ENCODE measurements around the gene SIAH3.

Gene SIAH3

GRCh38 chr13:45808925-45809324, 42.6 kb downstream of the SIAH3 start:
- in situ Hi-C loops (cut with HindIII; ENCODE audit: low sequenced_read_pairs), result no loop called here
- DNase-seq (ENCODE audit: low read depth), result no peak
- no peak overlapping the region for H3K4me3 ChIP-seq (ENCODE audit: low read depth, low read length)
- no peak for TF ChIP-seq CTCF (IDR thresholded peaks at IDR 0.05; ENCODE audit: low read depth, low read length, missing control alignments)

- H3K4me3 ChIP-seq (ENCODE audit: low read depth, low read length), result no peak overlapping the region
- in situ Hi-C loops (cut with HindIII; ENCODE audit: low sequenced_read_pairs), result no loop called here
- TF ChIP-seq CTCF (IDR thresholded peaks at IDR 0.05; ENCODE audit: low read depth, low read length, missing control alignments), result peak; percentile 62
- DNase-seq (ENCODE audit: low read depth), result peak; percentile 36
Observed at GRCh38 chr13:45807520-45808099, 43.9 kb downstream of the SIAH3 start.

GRCh38 chr13:45800485-45800884, 51.1 kb downstream of the SIAH3 start:
- DNase-seq (ENCODE audit: low read depth), result no peak
- no peak for TF ChIP-seq CTCF (IDR thresholded peaks at IDR 0.05; ENCODE audit: low read depth, low read length, missing control alignments)
- in situ Hi-C loops (cut with HindIII; ENCODE audit: low sequenced_read_pairs), result no loop called here
- no peak overlapping the region for H3K4me3 ChIP-seq (ENCODE audit: low read depth, low read length)

- DNase-seq (ENCODE audit: low read depth), result no peak
- no peak overlapping the region for H3K4me3 ChIP-seq (ENCODE audit: low read depth, low read length)
- no peak for TF ChIP-seq CTCF (IDR thresholded peaks at IDR 0.05; ENCODE audit: low read depth, low read length, missing control alignments)
- in situ Hi-C loops (cut with HindIII; ENCODE audit: low sequenced_read_pairs), result no loop called here
Observed at GRCh38 chr13:45799451-45799850, 52.1 kb downstream of the SIAH3 start.

GRCh38 chr13:45798851-45799250, 52.7 kb downstream of the SIAH3 start:
- H3K4me3 ChIP-seq (ENCODE audit: low read depth, low read length), result no peak overlapping the region
- in situ Hi-C loops (cut with HindIII; ENCODE audit: low sequenced_read_pairs), result no loop called here
- DNase-seq (ENCODE audit: low read depth), result no peak
- TF ChIP-seq CTCF (IDR thresholded peaks at IDR 0.05; ENCODE audit: low read depth, low read length, missing control alignments), result no peak

- in situ Hi-C loops (cut with HindIII; ENCODE audit: low sequenced_read_pairs), result no loop called here
- no peak for TF ChIP-seq CTCF (IDR thresholded peaks at IDR 0.05; ENCODE audit: low read depth, low read length, missing control alignments)
- H3K4me3 ChIP-seq (ENCODE audit: low read depth, low read length), result no peak overlapping the region
- no peak for DNase-seq (ENCODE audit: low read depth)
Observed at GRCh38 chr13:45796426-45797235, 54.9 kb downstream of the SIAH3 start.

All from astrocyte of the cerebellum (primary cell).